GM10248 (cell line): Measurements from ENCODE around the gene ATP2A3.

ENCODE experiments used
- CTCF ChIA-PET: fragments of 300-600 bp; sonication (Branson Sonifier 250); formaldehyde crosslinking; extraction: SDS; loops from one replicate; lab custom pipeline; 2021; ENCODE audit warnings: antibody characterized with exemption; lab: Yijun Ruan, JAX
- POLR2A ChIA-PET: fragments of 350-650 bp; sonication (Branson Sonifier 250); formaldehyde crosslinking; extraction: SDS; loops from one replicate; lab custom pipeline; 2020; ENCODE audit warnings: antibody characterized with exemption; lab: Yijun Ruan, JAX
- DNase-seq: peaks from one replicate; pipeline ENCODE4 v3.0.0; 2012; ENCODE audit errors: extremely low spot score
- CTCF ChIP-seq: IDR thresholded peaks from 2 replicates; pipeline ENCODE4 v1.5.1; 2012; ENCODE audit warnings: mild to moderate bottlenecking, low read depth; ENCODE audit errors: extremely low read depth, missing control alignments, control extremely low read depth

The ATP2A3 gene

GRCh38 chr17:3903051-3903825 is 61.0 kb downstream of the ATP2A3 start:
- ChIA-PET CTCF (interaction anchor here (0.9 to 6.0 kb wide), 4 partner anchors 10 to 58 kb away, joined by 3 to 42 read pairs (median 26); partner anchors contain the start of genes CAMKK1 and NCBP3), POLR2A (no interaction called here)
- no peak for DNase-seq
- no peak for TF ChIP-seq CTCF

- TF ChIP-seq CTCF, result no peak
- no peak for DNase-seq
- CTCF ChIA-PET, result interaction anchor here (1.1 to 1.5 kb wide), 4 partner anchors 10 to 37 kb away, joined by 3 to 13 read pairs (median 4); no protein-coding TSS in a partner anchor
- POLR2A ChIA-PET, result no interaction called here
Measured at GRCh38 chr17:3900646-3901045, 63.6 kb downstream of the ATP2A3 start.

GRCh38 chr17:3897731-3898130 is 66.5 kb downstream of the ATP2A3 start:
- CTCF ChIA-PET, result interaction anchor here (1.1 to 3.7 kb wide), 6 partner anchors 9 to 52 kb away, joined by 3 to 19 read pairs (median 5); partner anchors contain the start of gene NCBP3
- DNase-seq, result no peak

GRCh38 chr17:3896968-3897235 is 67.3 kb downstream of the ATP2A3 start:
- ChIA-PET CTCF (interaction anchor here (1.1 to 3.7 kb wide), 6 partner anchors 8 to 159 kb away, joined by 3 to 19 read pairs (median 5); partner anchors contain the start of gene NCBP3), POLR2A (no interaction called here)
- TF ChIP-seq CTCF, result no peak
- no peak for DNase-seq

More at GRCh38 chr17:3897731-3898130, 66.5 kb downstream of the ATP2A3 start:
- POLR2A ChIA-PET, result no interaction called here
- no peak for TF ChIP-seq CTCF

GRCh38 chr17:3896108-3896967 is 67.9 kb downstream of the ATP2A3 start:
- POLR2A ChIA-PET, result no interaction called here
- TF ChIP-seq CTCF, result no peak
- DNase-seq, result no peak
- CTCF ChIA-PET, result interaction anchor here (1.1 to 3.7 kb wide), 7 partner anchors 9 to 158 kb away, joined by 3 to 19 read pairs (median 4); partner anchors contain the start of gene NCBP3

- DNase-seq, result no peak
- no peak for TF ChIP-seq CTCF
- POLR2A ChIA-PET, result no interaction called here
- CTCF ChIA-PET, result interaction anchor here (1.3 to 3.7 kb wide), 3 partner anchors 13 to 18 kb away, joined by 3 to 31 read pairs (median 19); no protein-coding TSS in a partner anchor
Measured at GRCh38 chr17:3895354-3895753, 68.9 kb downstream of the ATP2A3 start.
